Urothelium cell line (cell line): ENCODE measurements around the gene ERC1.
A peak's percentile ranks its signal among the peaks of the same experiment; 100 is the strongest.
"Not testable (repeated sequence)": the region's sequence is repeated elsewhere in the genome, so short reads cannot be mapped to it uniquely, and the experiment has no call there.

Source experiments
- DNase-seq: peaks from one replicate; pipeline ENCODE4 v3.0.0; 2011; ENCODE audit warnings: low spot score, mixed read lengths
- FAIRE-seq: peaks from 2 replicates; lab custom pipeline; 2011; peaks lifted over from hg19 to GRCh38; lab: Jason Lieb, UNC

ERC1 gene

GRCh38 chr12:1213618-1214205, 222.7 kb downstream of the ERC1 start:
- FAIRE-seq (no peak), DNase-seq (no peak)

GRCh38 chr12:1216560-1216959, 225.5 kb downstream of the ERC1 start:
- no peak for FAIRE-seq
- DNase-seq, result no peak

- FAIRE-seq, result peak; percentile 74
- peak; percentile 32 for DNase-seq
Measured at GRCh38 chr12:1217191-1217949, 226.3 kb downstream of the ERC1 start.

GRCh38 chr12:1218369-1218768, 227.3 kb downstream of the ERC1 start:
- no peak for FAIRE-seq
- no peak for DNase-seq

- FAIRE-seq, result no peak
- no peak for DNase-seq
Measured at GRCh38 chr12:1220127-1221092, 229.4 kb downstream of the ERC1 start.

- no peak for FAIRE-seq
Measured at GRCh38 chr12:1222858-1223639, 232.0 kb downstream of the ERC1 start.

GRCh38 chr12:1226951-1227350, 235.9 kb downstream of the ERC1 start:
- DNase-seq (no peak), FAIRE-seq (peak; percentile 73)

More at GRCh38 chr12:1222858-1223639, 232.0 kb downstream of the ERC1 start:
- DNase-seq, result no peak

- DNase-seq (no peak), FAIRE-seq (peak; percentile 91)
Measured at GRCh38 chr12:1234073-1234472, 243.1 kb downstream of the ERC1 start.

GRCh38 chr12:1246637-1247036, 255.6 kb downstream of the ERC1 start:
- FAIRE-seq, result no peak
- DNase-seq, result no peak

- DNase-seq (no peak), FAIRE-seq (no peak)
Measured at GRCh38 chr12:1250641-1251040, 259.6 kb downstream of the ERC1 start.

- no peak for FAIRE-seq
- DNase-seq, result no peak
Measured at GRCh38 chr12:1252758-1253157, 261.7 kb downstream of the ERC1 start.

- peak; percentile 56 for FAIRE-seq
- DNase-seq, result not testable (repeated sequence)
Measured at GRCh38 chr12:1255125-1255524, 264.1 kb downstream of the ERC1 start.

GRCh38 chr12:1255854-1256253, 264.8 kb downstream of the ERC1 start:
- not testable (repeated sequence) for FAIRE-seq, DNase-seq

GRCh38 chr12:1256285-1256684, 265.3 kb downstream of the ERC1 start:
- FAIRE-seq (no peak), DNase-seq (no peak)

- DNase-seq (no peak), FAIRE-seq (no peak)
Measured at GRCh38 chr12:1256991-1257390, 266.0 kb downstream of the ERC1 start.

- FAIRE-seq (no peak), DNase-seq (no peak)
Measured at GRCh38 chr12:1262011-1262410, 271.0 kb downstream of the ERC1 start.

- FAIRE-seq, result no peak
Measured at GRCh38 chr12:1267243-1267642, 276.2 kb downstream of the ERC1 start.

GRCh38 chr12:1272142-1272541, 281.1 kb downstream of the ERC1 start:
- FAIRE-seq (peak; percentile 72), DNase-seq (no peak)

More at GRCh38 chr12:1267243-1267642, 276.2 kb downstream of the ERC1 start:
- no peak for DNase-seq

- no peak for DNase-seq
- no peak for FAIRE-seq
Measured at GRCh38 chr12:1273051-1273450, 282.0 kb downstream of the ERC1 start.

GRCh38 chr12:1277905-1278304, 286.9 kb downstream of the ERC1 start:
- no peak for FAIRE-seq
- no peak for DNase-seq
